B cell (primary cell): ENCODE measurements around the gene MOV10L1. TPM values are rescaled to one million over a fixed set of nuclear protein-coding genes. Genes with fewer than 3 reads are reported as not detected.
"Not testable (repeated sequence)": the region's sequence is repeated elsewhere in the genome, so short reads cannot be mapped to it uniquely, and the experiment has no call there.

Source experiments
- ATAC-seq: fragments of 200-7000 bp; cut with Tn5 transposase; one replicate; pipeline ENCODE4 v1.10.0; 2021; ENCODE audit warnings: low read depth, mild to moderate bottlenecking, moderate number of reproducible peaks, moderate library complexity
- CTCF ChIA-PET: fragments of 350-600 bp; sonication (Branson Sonifier 250); formaldehyde crosslinking; loops from one replicate; lab custom pipeline; 2021; ENCODE audit warnings: antibody characterized with exemption, inconsistent platforms; lab: Charles Lee
- POLR2A ChIA-PET: fragments of 350-600 bp; sonication (Branson Sonifier 250); formaldehyde crosslinking; loops from one replicate; lab custom pipeline; 2021; ENCODE audit warnings: antibody characterized with exemption; lab: Charles Lee
- DNase-seq: peaks from one replicate; pipeline ENCODE4 v3.0.0; 2013
- H2AFZ ChIP-seq: 2 replicates; pipeline ENCODE4 v1.6.1; 2012; ENCODE audit warnings: mild to moderate bottlenecking, low read depth, low read length; ENCODE audit not compliant: insufficient read depth, poor library complexity, severe bottlenecking
- H3K27ac ChIP-seq, 2 donors: 1 replicate in 1 of 2; 2 replicates in 1 of 2; pipeline ENCODE4 v1.5.1; 2012 to 2013; ENCODE audit warnings: low read length in 2 of 2, mild to moderate bottlenecking in 2 of 2, moderate library complexity in 1 of 2
- H3K27me3 ChIP-seq, 4 experiments: fragments of 200-600 bp in 1 of 4; sonication (generic) in 1 of 4; replicated peaks in 1 of 4; 1 replicate in 2 of 4; 2 replicates in 2 of 4; pipeline versions ENCODE4 v1.6.1 to v1.7.0; 2013 to 2016; ENCODE audit warnings: low read length in 3 of 4, mild to moderate bottlenecking in 2 of 4, mixed read lengths in 1 of 4, moderate library complexity in 1 of 4; ENCODE audit not compliant: insufficient read depth in 4 of 4, control insufficient read depth in 3 of 4; ENCODE audit errors: control extremely low read depth in 1 of 4
- H3K36me3 ChIP-seq, 2 experiments: replicated peaks in 1 of 2; 1 replicate in 1 of 2; 2 replicates in 1 of 2; pipeline versions ENCODE4 v1.6.1 to v1.7.1; 2013; ENCODE audit warnings: low read length in 1 of 2; ENCODE audit not compliant: insufficient read depth in 2 of 2, control insufficient read depth in 1 of 2; ENCODE audit errors: control extremely low read depth in 1 of 2, extremely low read depth in 1 of 2
- H3K4me1 ChIP-seq, 2 donors: fragments of 200-600 bp in 1 of 2; sonication (generic) in 1 of 2; 1 replicate in 1 of 2; 2 replicates in 1 of 2; pipeline versions ENCODE4 v1.5.1 to v1.6.1; 2013 to 2017; ENCODE audit warnings: low read length in 2 of 2; ENCODE audit not compliant: control insufficient read depth in 2 of 2, insufficient read depth in 2 of 2
- H3K4me2 ChIP-seq: replicated peaks from 2 replicates; pipeline ENCODE3; 2012; ENCODE audit warnings: mild to moderate bottlenecking, low read depth, low read length; ENCODE audit not compliant: poor library complexity, severe bottlenecking
- H3K4me3 ChIP-seq, 5 experiments: fragments of 200-600 bp in 1 of 5; sonication (generic) in 1 of 5; 1 replicate in 3 of 5; 2 replicates in 2 of 5; pipeline versions ENCODE4 v1.5.1 to v1.7.0; 2011 to 2016; ENCODE audit warnings: low read length in 4 of 5, mild to moderate bottlenecking in 4 of 5, low read depth in 2 of 5, control low read depth in 1 of 5, moderate library complexity in 1 of 5; ENCODE audit not compliant: insufficient read depth in 1 of 5; ENCODE audit errors: control extremely low read depth in 1 of 5, extremely low read depth in 1 of 5
- H3K79me2 ChIP-seq: fragments of 200-600 bp; sonication (generic); one replicate; pipeline ENCODE4 v1.6.0; 2016; ENCODE audit warnings: low read length; ENCODE audit not compliant: control insufficient read depth, insufficient read depth
- H3K9ac ChIP-seq: fragments of 200-600 bp; sonication (generic); 2 replicates; pipeline ENCODE4 v1.6.1; 2017; ENCODE audit warnings: mild to moderate bottlenecking, low read length, moderate library complexity
- H3K9me3 ChIP-seq, 3 donors: one replicate each; pipeline versions ENCODE4 v1.6.1 to v1.7.1; 2013; ENCODE audit warnings: low read length in 2 of 3; ENCODE audit not compliant: control insufficient read depth in 2 of 3, insufficient read depth in 1 of 3; ENCODE audit errors: control extremely low read depth in 1 of 3
- H4K20me1 ChIP-seq: 2 replicates; pipeline ENCODE4 v1.6.0; 2012; ENCODE audit warnings: mild to moderate bottlenecking, low read length; ENCODE audit not compliant: insufficient read depth, control insufficient read depth, poor library complexity, severe bottlenecking
- H3K27ac Mint-ChIP-seq: one replicate; pipeline ENCODE4 v1.8.0; 2021; ENCODE audit warnings: mixed read lengths
- H3K27me3 Mint-ChIP-seq: one replicate; pipeline ENCODE4 v1.8.0; 2021; ENCODE audit warnings: mixed read lengths
- H3K4me1 Mint-ChIP-seq: one replicate; pipeline ENCODE4 v1.8.0; 2021; ENCODE audit warnings: mixed read lengths
- H3K4me3 Mint-ChIP-seq: one replicate; pipeline ENCODE4 v1.8.0; 2021; ENCODE audit warnings: mixed read lengths
- H3K9me3 Mint-ChIP-seq: one replicate; pipeline ENCODE4 v1.8.0; 2022; ENCODE audit warnings: mixed read lengths; ENCODE audit not compliant: insufficient read depth
- EZH2 ChIP-seq: IDR thresholded peaks from 2 replicates; pipeline ENCODE4 v1.6.1; 2012; ENCODE audit warnings: borderline replicate concordance, low read depth, mild to moderate bottlenecking, moderate library complexity, low read length; ENCODE audit not compliant: insufficient read depth, poor library complexity, severe bottlenecking
- WGBS: methylation state at CpG from one replicate; pipeline ENCODE4 v1.1.5; 2013; ENCODE audit warnings: missing lambda C conversion rate; ENCODE audit not compliant: insufficient coverage; 5-methylcytosine and 5-hydroxymethylcytosine counted together
- intact Hi-C: fragments of 100-400 bp; cut with micrococcal nuclease; formaldehyde crosslinking; loops from one replicate; pipeline ENCODE4 v1.10.0; 2022
- polyA plus RNA-seq: library from polyadenylated mRNA; depleted of rRNA; stranded (reverse); fragments of >200 nt; gene quantifications from 2 replicates; pipeline ENCODE4 v1.2.3, GENCODE V29; 2012
- total RNA-seq, 2 donors: library from RNA; stranded (reverse); fragments of 120-200 nt in 1 of 2; gene quantifications; 1 replicate in 1 of 2; 2 replicates in 1 of 2; pipeline versions ENCODE4 v1.2.3 to v1.2.4, GENCODE V29; 2013 to 2022
- TF ChIP-seq, protein P1 (sequence below): fragments of 200-600 bp; IDR thresholded peaks from one replicate; pipeline ENCODE4 v1.8.0; 2022; ENCODE audit warnings: antibody characterized with exemption, mild to moderate bottlenecking

MOV10L1 gene
- total and polyA plus RNA-seq, 2 donors (not counting 1 experiment from before 2014, with no cell fraction given): not detected

DNA sequence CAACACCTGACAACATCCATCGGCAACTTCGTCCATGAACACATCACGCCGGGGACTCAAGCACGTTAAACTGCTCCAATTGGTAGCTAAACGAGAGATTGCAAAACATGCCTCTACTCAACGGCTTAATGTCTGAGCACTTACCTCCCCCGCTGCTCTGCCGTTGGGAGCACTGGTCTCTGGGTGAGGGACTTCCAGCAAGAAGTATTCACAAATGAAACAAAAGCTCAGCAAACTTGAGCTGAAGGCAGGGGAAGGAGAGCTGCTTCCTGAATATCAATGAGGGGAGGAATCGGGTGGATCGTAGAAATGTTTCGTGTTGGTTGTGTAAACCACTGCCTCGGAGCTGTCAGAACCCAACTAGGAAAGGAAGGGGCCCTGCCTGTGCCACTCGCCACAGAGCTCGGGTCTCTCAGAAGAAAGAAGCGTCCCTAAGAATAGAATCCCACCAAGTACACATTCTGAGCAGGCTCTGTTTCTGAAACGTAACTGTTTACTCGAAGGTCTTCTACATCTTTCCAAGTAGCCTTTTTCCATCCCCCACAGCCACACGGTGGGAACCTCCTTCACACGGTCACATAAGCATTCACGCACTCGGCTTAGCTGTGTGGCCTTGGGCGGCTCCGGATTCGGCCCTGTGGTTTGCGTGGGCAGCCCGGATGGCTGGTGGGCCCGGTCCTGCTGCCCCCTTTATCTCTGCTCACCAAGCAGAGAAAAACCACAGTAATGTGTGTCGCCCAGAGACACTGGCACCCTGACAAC, 4.4 kb upstream of the MOV10L1 start, which contains the start of gene MLC1:
Gene MLC1 (minus strand): TSS at position 216 of the 762 bp plus-strand sequence. CDS start 524 bp downstream, outside the sequence.
- peak within 1 kb of the TSS; percentile 62 for H3K4me3 Mint-ChIP-seq
- POLR2A ChIA-PET: no interaction called here

GRCh38 chr22:50086526-50086925, 3.3 kb upstream of the MOV10L1 start:
- WGBS: no CpG with 5 or more reads among the region's 5 CpGs
- TF ChIP-seq EZH2: no peak
- TF ChIP-seq, protein P1, sequence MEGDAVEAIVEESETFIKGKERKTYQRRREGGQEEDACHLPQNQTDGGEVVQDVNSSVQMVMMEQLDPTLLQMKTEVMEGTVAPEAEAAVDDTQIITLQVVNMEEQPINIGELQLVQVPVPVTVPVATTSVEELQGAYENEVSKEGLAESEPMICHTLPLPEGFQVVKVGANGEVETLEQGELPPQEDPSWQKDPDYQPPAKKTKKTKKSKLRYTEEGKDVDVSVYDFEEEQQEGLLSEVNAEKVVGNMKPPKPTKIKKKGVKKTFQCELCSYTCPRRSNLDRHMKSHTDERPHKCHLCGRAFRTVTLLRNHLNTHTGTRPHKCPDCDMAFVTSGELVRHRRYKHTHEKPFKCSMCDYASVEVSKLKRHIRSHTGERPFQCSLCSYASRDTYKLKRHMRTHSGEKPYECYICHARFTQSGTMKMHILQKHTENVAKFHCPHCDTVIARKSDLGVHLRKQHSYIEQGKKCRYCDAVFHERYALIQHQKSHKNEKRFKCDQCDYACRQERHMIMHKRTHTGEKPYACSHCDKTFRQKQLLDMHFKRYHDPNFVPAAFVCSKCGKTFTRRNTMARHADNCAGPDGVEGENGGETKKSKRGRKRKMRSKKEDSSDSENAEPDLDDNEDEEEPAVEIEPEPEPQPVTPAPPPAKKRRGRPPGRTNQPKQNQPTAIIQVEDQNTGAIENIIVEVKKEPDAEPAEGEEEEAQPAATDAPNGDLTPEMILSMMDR: no peak

More for the DNA sequence above, 4.4 kb upstream of the MOV10L1 start, which contains the start of gene MLC1:
- H3K4me1 ChIP-seq: no peaks in the 10 kb centered on the region
- H3K9ac ChIP-seq: no peak within 1 kb of the TSS
- intact Hi-C loops: no loop called here
- no peaks in the 10 kb centered on the region for H4K20me1 ChIP-seq
- H3K79me2 ChIP-seq: no peaks in the 10 kb centered on the region
- H3K36me3 ChIP-seq: no peaks in the 10 kb centered on the region
- peaks cover 0 to 34% (median 15%) of the 10 kb centered on the region in 3 donors for H3K9me3 ChIP-seq
- TF ChIP-seq, protein P1: no peak
- TF ChIP-seq EZH2: no peak
- peak within 1 kb of the TSS in 4 of 5 experiments; percentile 8 to 54 (median 32) for H3K4me3 ChIP-seq
- DNase-seq (peak; percentile 38), ATAC-seq (no peak)
- WGBS: 3% methylated on average over 23 of the region's 29 CpGs
- no peak within 1 kb of the TSS for H3K27ac Mint-ChIP-seq
- H3K4me2 ChIP-seq: peak within 1 kb of the TSS; percentile 68
- peaks cover 0 to 42% (median 8%) of the 10 kb centered on the region in 4 experiments for H3K27me3 ChIP-seq
- CTCF ChIA-PET: interaction anchor here (1.1 kb wide), 1 partner anchor 55 kb away, joined by 3 read pairs; no protein-coding TSS in a partner anchor
- H3K9me3 Mint-ChIP-seq: peaks cover 3% of the 10 kb centered on the region
- no peak within 1 kb of the TSS for H2AFZ ChIP-seq
- H3K27me3 Mint-ChIP-seq: peaks cover 23% of the 10 kb centered on the region
- no peak within 1 kb of the TSS for H3K27ac ChIP-seq
- H3K4me1 Mint-ChIP-seq: peaks cover 3% of the 10 kb centered on the region

GRCh38 chr22:50086975-50087374, 2.8 kb upstream of the MOV10L1 start:
- H3K36me3 ChIP-seq, DNase-seq, POLR2A ChIA-PET, H3K4me3 ChIP-seq, H3K79me2 ChIP-seq, H3K27ac Mint-ChIP-seq, CTCF ChIA-PET, H3K4me1 ChIP-seq, H3K9me3 Mint-ChIP-seq, H3K4me3 Mint-ChIP-seq, intact Hi-C loops, H3K4me2 ChIP-seq, H3K9ac ChIP-seq, ATAC-seq, H3K27ac ChIP-seq, H4K20me1 ChIP-seq, H2AFZ ChIP-seq, H3K4me1 Mint-ChIP-seq: not testable (repeated sequence)
- H3K27me3 Mint-ChIP-seq: peaks cover 25% of the 10 kb centered on the region
- peaks cover 0 to 38% (median 15%) of the 10 kb centered on the region in 3 donors for H3K9me3 ChIP-seq
- no CpG with 5 or more reads among the region's 4 CpGs for WGBS
- H3K27me3 ChIP-seq: peaks cover 0 to 35% (median 8%) of the 10 kb centered on the region in 4 experiments

More at GRCh38 chr22:50086526-50086925, 3.3 kb upstream of the MOV10L1 start:
- Mint-ChIP-seq H3K9me3 (peaks cover 3% of the 10 kb centered on the region), H3K27ac (no peak overlapping the region), H3K27me3 (peaks cover 23% of the 10 kb centered on the region), H3K4me3 (no peak overlapping the region), H3K4me1 (peaks cover 3% of the 10 kb centered on the region)
- ChIA-PET POLR2A (no interaction called here), CTCF (no interaction called here)
- DNase-seq (no peak), ATAC-seq (no peak)
- Histone ChIP-seq H3K4me2 (no peak overlapping the region), H3K36me3 (no peaks in the 10 kb centered on the region), H3K4me3 (no peak overlapping the region), H3K27me3 (peaks cover 0 to 39% (median 8%) of the 10 kb centered on the region in 4 experiments), H3K79me2 (no peaks in the 10 kb centered on the region), H4K20me1 (no peaks in the 10 kb centered on the region), H3K9me3 (peaks cover 0 to 38% (median 15%) of the 10 kb centered on the region in 3 donors), H3K27ac (no peak overlapping the region), H3K9ac (no peak overlapping the region), H3K4me1 (no peaks in the 10 kb centered on the region), H2AFZ (no peak overlapping the region)
- intact Hi-C loops: no loop called here
